BE2C (cell line): Measurements from ENCODE around the gene FKBP5.

Experiments
- DNase-seq: peaks from one replicate; pipeline ENCODE4 v3.0.0-alpha.2; 2020
- H3K27me3 ChIP-seq: fragments of 250-450 bp; sonication (Bioruptor Pico); 2 replicates; pipeline ENCODE4 v1.5.1; 2020; ENCODE audit warnings: mild to moderate bottlenecking
- H3K36me3 ChIP-seq: fragments of 250-450 bp; sonication (Bioruptor Pico); 2 replicates; pipeline ENCODE4 v1.5.1; 2020; ENCODE audit warnings: mild to moderate bottlenecking
- H3K4me1 ChIP-seq: fragments of 250-450 bp; sonication (Bioruptor Pico); 2 replicates; pipeline ENCODE4 v1.5.1; 2020
- H3K4me3 ChIP-seq: 2 replicates; pipeline ENCODE4 v1.5.1; 2011; ENCODE audit warnings: low read depth, low read length
- H3K9me3 ChIP-seq: fragments of 250-450 bp; sonication (Bioruptor Pico); 2 replicates; pipeline ENCODE4 v1.5.1; 2020
- TF ChIP-seq, protein P1 (sequence below): IDR thresholded peaks from 2 replicates; pipeline ENCODE4 v1.5.1; 2012; ENCODE audit warnings: mild to moderate bottlenecking, low read depth, low read length

FKBP5 gene

DNA sequence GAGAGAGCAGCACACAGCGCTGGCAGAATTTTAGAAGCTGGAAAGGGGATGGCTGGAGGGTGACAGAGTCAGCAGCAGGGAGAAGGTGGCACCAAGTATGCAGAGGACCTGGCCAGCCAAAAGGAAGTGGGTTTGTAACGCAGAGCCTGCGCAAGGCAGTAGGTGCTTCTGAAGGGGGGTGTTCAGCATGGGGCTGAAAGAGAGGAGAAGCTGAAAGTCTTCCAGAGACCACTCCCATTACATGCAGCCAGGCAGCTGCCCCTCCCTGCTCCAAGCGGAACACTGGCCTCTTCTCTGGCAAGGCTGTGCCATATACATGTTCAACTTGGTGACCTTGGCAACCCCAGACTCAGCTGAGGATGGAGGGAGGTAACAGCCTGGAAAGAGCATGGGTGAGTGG lies 133.9 kb downstream of the FKBP5 start:
- TF ChIP-seq, protein P1, sequence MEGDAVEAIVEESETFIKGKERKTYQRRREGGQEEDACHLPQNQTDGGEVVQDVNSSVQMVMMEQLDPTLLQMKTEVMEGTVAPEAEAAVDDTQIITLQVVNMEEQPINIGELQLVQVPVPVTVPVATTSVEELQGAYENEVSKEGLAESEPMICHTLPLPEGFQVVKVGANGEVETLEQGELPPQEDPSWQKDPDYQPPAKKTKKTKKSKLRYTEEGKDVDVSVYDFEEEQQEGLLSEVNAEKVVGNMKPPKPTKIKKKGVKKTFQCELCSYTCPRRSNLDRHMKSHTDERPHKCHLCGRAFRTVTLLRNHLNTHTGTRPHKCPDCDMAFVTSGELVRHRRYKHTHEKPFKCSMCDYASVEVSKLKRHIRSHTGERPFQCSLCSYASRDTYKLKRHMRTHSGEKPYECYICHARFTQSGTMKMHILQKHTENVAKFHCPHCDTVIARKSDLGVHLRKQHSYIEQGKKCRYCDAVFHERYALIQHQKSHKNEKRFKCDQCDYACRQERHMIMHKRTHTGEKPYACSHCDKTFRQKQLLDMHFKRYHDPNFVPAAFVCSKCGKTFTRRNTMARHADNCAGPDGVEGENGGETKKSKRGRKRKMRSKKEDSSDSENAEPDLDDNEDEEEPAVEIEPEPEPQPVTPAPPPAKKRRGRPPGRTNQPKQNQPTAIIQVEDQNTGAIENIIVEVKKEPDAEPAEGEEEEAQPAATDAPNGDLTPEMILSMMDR = no peak
- no peaks in the 10 kb centered on the region for H3K27me3 ChIP-seq
- no peak overlapping the region for H3K4me3 ChIP-seq
- DNase-seq = no peak
- H3K9me3 ChIP-seq = no peaks in the 10 kb centered on the region
- H3K4me1 ChIP-seq = no peaks in the 10 kb centered on the region
- no peaks in the 10 kb centered on the region for H3K36me3 ChIP-seq

DNA sequence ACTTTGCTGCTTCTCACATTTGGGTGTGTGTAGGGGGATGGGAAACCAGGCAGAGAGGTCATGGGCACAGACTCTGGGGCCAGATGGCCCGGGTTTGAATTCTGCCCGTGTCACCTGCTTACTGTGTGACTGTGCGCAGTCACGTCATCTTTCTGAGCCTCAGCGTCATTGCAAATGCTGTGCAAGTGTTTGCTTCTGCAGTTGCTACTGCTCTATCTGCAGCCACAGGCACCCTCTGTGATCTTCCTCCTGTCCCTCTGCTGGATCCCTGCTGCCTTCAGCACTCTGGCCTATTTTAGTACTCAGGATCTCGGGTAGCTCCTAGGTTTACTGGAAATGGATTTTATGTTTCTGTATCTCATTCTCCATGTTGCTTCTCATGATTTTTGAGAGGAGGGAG lies 135.4 kb downstream of the FKBP5 start:
- Histone ChIP-seq H3K27me3 (no peaks in the 10 kb centered on the region), H3K4me1 (no peaks in the 10 kb centered on the region), H3K4me3 (no peak overlapping the region), H3K9me3 (no peaks in the 10 kb centered on the region), H3K36me3 (no peaks in the 10 kb centered on the region)
- no peak for DNase-seq
- TF ChIP-seq, protein P1 = no peak

DNA sequence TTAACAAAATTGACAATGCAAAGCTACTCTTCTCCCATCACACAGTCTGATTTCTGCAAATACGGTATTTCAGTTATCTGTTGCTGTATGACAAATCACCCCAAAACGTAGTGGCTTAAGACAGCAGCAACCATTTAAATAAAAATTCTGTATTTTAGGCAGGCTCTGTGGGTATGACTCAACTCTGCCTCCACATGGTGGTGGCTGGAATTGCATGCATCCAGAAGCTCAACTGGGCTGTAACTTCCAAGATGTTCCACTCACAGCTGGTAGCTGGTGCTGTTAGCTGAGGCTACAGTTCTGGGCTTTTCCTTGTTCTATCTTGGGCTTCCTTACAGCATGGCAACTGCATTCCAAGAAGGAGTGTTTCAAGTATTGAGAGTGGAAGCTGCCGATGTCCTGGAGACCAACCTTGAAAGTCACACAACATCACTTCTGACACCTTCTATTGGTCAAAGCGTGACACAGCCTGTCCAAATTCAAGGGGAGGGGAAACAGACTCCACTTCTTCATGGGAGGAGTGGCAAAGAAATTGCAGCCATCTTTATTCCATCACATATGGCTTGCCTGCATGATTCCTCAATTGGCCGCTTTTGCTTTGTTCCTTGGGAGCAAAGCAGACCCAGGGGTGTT lies 136.3 kb downstream of the FKBP5 start:
- DNase-seq = peak; percentile 51
- H3K36me3 ChIP-seq = no peaks in the 10 kb centered on the region
- H3K4me1 ChIP-seq = no peaks in the 10 kb centered on the region
- H3K27me3 ChIP-seq = no peaks in the 10 kb centered on the region
- H3K9me3 ChIP-seq = no peaks in the 10 kb centered on the region
- no peak overlapping the region for H3K4me3 ChIP-seq
- TF ChIP-seq, protein P1 = peak; percentile 99

DNA sequence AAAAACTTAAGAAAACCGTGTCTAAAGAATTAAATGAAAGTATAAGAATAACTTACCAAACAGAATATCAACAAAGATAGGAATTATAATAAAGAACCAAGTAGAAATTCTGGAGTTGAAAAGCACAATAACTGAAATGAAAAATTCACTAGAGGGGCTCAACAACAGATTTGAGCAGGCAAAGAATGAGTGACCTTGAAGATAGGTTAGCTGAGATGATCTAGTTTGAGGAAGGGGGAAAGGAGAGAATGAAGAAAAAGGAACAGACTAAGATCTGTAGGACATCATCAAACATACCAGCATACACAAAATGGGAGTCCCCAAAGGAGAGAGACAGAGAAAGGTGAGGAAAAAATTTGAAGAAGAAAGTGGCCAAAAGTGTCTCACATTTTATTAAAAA lies 138.3 kb downstream of the FKBP5 start:
- TF ChIP-seq, protein P1 = no peak
- Histone ChIP-seq H3K4me3 (no peak overlapping the region), H3K9me3 (no peaks in the 10 kb centered on the region), H3K4me1 (no peaks in the 10 kb centered on the region), H3K27me3 (no peaks in the 10 kb centered on the region), H3K36me3 (no peaks in the 10 kb centered on the region)
- DNase-seq = no peak

DNA sequence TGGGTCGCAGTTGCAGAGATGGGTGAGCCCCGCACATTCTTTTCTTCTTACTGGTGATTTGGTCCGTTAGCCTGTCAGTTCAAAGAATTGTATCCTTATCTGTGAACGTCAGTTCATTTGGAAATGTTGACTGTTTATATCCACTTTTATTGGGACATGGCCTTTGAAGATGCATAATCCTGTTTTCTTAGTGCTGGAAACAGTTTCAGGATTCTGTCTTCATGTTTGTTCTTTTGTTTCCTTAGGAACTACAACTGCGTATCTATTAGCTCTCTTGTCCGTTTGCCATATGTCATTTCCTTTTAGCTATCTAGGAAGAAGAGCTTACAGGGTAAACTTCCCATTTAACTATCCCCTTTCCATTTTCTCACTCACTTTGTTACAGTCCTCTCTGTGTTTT lies 141.0 kb downstream of the FKBP5 start:
- H3K9me3 ChIP-seq = no peaks in the 10 kb centered on the region
- TF ChIP-seq, protein P1 = no peak
- H3K4me1 ChIP-seq = no peaks in the 10 kb centered on the region
- no peaks in the 10 kb centered on the region for H3K36me3 ChIP-seq
- no peaks in the 10 kb centered on the region for H3K27me3 ChIP-seq
- H3K4me3 ChIP-seq = no peak overlapping the region
- DNase-seq = no peak

DNA sequence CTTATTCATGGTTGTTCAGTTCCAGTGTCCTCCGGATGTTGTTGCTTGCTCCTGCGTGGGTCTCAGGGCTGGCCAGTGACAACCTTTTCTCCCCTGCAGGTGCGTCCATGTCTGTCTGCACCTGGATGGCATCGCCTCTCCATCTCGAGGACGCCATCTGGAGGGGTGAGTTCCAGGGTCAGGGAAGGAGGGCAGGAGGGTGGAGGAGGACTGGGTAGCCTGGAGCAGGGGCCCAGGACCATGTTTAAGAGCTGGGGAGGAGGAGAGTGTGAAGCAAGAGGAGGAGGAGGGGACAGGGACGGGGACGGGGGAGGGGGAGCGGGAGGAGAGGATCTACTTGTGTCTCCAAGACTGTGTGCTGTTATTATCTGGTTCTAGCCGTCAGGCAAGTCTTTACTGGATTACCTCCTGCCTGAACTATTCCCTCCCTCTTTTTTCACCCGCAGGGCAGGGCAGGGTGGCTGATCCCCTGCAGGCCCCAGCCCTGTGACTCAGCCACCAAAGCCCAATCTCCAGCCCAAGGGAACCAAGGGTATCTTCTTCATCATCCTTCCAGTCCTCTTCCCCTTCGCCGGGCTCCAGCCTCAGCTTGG lies 143.8 kb downstream of the FKBP5 start:
- no peaks in the 10 kb centered on the region for H3K9me3 ChIP-seq
- no peak overlapping the region for H3K4me3 ChIP-seq
- TF ChIP-seq, protein P1 = no peak
- H3K36me3 ChIP-seq = no peaks in the 10 kb centered on the region
- H3K4me1 ChIP-seq = peaks cover 4% of the 10 kb centered on the region
- no peaks in the 10 kb centered on the region for H3K27me3 ChIP-seq
- DNase-seq = no peak
